NCI-H510A (cell line): ENCODE measurements around the gene RNF187.
A peak's percentile ranks its signal among the peaks of the same experiment; 100 is the strongest.
"Not testable (repeated sequence)": the region's sequence is repeated elsewhere in the genome, so short reads cannot be mapped to it uniquely, and the experiment has no call there.

Experiments used
- DNase-seq: peaks from one replicate; lab custom pipeline; 2025; lab: John Stamatoyannopoulos, UW

The RNF187 gene

DNA sequence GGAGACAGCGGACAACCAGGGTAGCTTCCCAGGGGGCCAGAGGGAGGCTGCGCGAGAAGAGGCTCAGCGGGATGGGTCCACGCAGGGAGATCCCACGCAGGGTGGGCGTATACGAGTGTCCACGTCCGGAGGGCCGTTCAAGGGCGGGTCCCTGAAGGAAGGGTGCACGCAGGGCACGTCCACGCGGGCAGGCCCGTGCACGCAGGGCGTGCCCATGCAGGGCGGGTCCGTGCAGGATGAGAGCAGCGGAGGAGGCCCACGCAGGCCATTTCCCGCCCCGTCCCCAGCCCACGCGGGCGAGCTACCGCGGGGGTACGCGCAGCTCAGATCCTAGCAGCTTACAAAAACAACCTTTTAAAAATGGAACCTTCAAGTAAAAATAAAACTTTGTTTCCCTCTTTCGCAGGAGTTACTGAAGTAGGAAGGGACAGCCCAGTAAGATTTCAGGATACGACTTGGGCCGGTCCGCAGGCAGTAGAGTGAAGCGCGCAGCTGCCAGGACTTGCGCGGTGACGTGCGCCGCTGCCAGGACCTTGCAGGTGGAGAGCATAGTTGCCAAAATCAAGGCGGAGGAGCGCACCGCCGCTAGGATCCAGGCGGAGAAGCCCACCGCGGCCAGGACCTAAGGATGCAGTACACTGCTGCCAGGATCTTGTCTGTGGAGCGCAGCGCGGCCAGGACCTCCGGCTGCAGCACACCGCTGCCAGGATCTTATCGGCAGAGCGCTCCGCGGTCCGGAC is 416 bp upstream of the RNF187 start:
- DNase-seq, result peak; percentile 79

DNA sequence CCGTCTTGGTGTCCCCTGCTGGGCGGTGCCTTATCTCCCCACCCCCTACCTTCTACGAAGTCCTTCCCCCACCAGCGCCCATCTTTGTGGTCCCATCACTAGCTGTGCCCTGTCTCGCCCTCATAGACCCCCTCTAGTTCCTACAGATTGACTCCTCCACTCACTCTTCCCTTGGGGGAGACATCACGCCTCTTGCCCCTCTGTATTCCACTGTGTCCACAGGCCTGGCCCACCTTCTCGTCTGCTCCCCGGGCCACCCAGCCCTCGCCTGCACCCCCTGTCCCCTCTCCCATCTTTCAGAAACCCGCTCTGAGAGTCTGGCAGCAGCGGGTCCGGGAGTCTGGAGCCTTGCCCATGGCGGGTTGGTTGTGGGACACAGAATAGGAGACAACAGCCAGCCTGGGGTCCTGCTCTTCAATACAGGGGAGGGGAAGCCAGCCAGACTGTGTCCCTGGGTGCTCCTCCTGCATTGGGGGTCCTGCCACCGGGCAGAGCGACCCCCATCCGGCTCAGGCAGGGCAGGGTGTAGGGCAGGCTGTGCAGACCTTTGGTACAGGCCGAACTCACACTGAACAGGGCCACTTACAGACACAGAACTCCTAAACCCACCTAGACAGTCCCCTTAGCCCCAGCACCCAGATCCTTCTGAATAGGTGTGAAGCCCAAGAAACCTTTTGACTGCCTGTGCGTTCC is 1.1 kb downstream of the RNF187 start:
- no peak for DNase-seq

GRCh38 chr1:228488818-228489674 is 1.9 kb downstream of the RNF187 start:
- DNase-seq, result no peak

DNA sequence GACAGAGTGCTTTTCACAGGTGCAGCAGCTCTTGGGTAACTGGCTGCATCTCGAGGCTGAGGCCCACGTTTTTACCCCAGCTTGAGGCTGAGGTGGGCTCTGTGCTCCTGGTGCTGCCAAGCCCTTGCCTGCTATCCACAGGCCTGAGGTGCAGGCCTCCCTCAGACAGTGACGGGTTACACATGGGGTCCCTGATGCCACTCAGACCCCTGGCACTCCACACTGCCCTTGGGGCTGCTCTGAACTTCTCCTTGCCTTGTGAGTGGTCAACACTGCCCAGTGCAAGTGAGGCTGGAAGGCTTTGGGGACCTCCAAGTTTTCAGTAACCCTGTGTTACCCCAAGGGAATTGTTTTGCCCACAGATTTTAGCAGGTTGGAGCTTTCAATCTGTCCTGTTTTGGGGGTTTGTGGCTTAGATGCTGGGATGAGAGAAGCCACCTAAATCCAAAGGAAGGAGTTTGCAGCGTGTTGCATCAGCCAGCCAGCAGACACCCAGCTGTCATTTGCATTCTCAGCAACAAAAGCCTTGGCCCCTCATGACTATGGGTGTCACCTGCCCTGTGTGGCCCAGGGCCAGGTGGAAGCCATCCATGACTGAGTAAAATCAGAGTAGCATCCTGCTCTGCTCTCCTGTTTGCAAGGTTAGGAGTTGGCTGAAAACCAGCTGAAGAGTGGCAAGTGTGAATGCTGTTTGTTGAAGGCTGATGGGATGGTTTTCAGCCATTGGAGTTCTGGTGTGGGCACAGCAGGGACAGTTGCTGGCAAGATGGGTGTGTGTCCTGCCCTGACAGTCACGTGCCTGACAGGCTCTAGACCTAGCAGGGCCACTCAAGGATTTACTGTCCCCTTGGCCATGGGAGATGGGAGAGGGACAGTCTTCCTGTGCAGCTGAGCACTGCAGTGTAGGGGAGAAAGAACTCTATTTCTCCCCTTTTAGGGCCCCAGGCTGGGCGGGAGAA is 3.2 kb downstream of the RNF187 start:
- DNase-seq, result peak; percentile 68

GRCh38 chr1:228493141-228494043 is 6.2 kb downstream of the RNF187 start:
- DNase-seq, result no peak

GRCh38 chr1:228494044-228494353 is 6.8 kb downstream of the RNF187 start:
- DNase-seq, result no peak

DNA sequence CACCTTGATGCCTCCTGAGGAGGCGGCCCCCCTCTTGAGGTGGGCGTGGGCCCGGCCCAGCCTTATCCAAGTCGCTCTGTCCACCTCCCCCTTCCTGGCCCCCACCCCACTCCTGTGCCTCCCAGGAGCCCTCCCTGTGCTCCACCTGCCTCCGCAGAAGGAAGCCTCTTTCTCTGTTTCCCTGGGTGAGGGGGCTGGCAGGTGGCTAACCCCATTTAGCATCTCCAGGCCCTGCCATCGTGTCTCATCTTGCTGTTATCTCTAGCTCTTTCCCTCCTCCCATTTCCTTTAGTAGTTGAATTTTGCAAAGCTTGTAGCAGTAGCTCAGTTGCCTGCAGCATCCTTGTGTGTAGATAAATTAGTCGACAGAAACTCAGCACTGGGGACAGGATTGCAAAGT is 7.2 kb downstream of the RNF187 start:
- no peak for DNase-seq

DNA sequence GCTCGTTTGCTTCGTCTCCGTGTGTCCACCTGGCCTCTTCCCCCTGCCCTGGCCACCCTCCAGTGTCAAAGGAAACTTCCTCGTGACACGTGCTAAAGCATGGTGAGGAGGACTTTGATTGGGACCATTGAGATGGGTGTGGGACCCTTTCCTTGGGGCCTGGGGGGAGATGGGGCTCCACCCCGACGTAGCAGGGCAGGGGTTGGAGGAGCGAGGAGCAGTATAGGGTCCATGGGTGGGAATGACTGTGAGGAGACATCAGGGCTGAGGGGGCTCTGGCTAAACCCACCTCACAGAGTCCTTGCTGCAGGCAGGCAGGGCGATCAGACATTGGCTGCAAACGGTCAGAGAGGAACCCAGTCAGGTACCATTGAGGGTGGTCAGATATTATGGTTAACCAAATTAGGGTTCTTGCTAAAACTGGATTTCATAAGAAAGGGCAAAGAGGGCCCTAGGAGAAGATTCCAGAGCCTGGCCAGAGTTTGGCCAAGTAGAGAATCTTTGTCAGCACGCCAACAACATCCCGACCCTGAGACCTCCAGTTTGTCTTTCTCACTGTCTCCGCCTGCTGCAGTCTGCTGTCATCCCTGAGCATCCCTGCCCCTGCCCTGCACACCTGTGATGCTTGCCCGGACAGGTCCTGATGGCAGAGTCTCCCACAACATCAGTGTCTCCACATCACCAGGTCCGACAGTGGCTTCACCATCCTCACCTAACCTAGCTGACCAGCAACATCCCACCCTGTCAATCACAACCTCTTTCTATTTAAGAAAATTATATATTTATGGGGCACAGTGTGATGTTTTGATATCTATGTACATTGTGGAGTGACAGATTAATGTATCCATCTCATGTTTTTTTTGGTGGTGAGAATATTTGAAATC is 8.0 kb downstream of the RNF187 start:
- no peak for DNase-seq

GRCh38 chr1:228496084-228496483 is 8.9 kb downstream of the RNF187 start:
- no peak for DNase-seq

- no peak for DNase-seq
Observed at GRCh38 chr1:228496494-228496893, 9.3 kb downstream of the RNF187 start.

- no peak for DNase-seq
Observed at GRCh38 chr1:228497206-228497605, 10.0 kb downstream of the RNF187 start.

- no peak for DNase-seq
Observed at GRCh38 chr1:228497817-228498216, 10.6 kb downstream of the RNF187 start.

DNA sequence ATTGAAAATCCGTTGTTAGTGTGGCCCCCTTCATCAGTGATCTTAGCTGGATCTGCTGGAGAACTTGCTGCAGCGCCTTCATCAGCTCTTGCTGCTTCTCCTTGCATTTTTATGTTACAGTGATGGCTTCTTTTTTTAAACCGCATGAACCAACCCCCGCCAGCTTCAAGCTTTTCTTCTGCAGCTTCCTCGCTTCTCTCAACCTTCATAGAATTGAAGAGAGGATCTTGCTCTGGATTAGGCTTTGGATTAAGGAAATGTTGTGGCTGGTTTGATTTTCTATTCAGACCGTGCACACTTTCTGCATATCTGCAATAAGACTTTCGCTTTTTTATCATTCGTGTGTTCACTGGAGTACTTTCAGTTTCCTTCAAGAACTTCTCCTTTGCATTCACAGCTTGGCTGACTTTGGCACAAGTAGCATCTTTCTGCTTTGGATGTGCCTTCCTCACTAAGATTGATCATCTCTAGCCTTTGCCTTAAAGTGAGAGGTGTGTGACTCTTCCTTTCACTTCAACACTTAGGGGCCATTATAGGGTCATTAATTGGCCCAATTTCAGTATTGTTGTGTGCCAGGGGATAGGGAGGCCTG is 13.1 kb downstream of the RNF187 start:
- no peak for DNase-seq

DNA sequence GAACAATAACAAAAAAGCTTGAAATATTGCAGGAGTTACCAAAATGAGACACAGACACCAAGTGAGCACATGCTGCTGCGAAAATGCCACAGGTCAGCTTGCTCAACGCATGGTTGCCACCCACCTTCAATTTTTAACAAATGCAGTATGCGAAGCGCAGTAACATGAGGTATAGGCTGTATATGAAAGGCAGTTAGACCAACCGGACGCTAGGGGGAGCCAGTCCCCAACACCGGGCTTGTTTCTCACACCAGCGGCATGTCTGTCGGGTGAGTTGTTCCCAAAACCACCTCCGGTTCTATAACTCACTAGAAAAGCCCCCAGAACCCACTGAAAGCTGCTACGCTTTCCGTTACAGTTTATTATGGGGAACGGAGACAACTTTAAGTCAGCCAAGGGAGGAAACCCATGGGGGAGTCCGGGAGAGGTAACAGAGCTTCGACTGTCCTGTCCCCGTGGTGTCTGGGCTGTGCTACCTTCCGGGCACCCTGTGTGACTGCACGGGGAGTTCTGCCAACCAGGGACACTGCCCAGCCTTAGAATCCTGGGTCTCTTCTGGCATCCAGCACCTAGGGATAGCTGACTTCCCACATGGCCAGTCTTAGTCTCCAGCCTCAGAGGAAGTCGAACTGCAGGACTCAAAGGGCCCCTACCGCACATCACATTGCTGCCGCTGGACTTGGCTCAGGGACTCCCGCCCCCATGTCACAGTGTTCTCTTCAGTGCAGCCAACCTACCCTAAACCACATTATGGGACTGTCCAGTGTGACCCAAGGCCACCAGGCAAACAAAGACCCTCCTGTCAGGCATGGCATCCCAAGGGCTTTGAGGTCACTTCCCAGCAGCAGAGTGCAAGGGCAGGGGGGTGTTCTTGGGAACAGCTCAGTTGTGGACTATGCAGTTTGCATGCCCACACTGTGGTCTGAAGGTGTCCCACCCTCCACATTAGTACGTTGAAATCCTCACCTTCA is 14.0 kb downstream of the RNF187 start:
- DNase-seq, result no peak

DNA sequence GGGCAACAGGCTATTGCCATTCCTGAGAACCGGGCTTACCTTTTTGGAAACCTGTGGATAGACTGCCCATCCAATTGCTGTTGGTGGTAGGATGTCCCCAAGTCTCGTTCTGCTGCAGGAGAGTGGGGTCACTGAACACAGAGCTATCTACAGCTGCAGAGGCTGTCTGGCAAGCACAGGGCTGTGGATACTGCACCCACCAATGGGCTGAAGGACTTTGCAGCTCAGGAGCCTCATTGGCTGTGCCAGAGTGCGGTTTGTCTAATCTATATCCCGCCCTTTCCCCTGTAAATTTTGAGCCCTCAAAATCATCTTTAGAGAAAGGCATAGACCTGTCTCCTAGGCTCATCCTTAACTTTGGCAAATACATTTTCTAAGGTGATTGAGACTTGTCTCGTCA is 15.3 kb downstream of the RNF187 start:
- no peak for DNase-seq

DNA sequence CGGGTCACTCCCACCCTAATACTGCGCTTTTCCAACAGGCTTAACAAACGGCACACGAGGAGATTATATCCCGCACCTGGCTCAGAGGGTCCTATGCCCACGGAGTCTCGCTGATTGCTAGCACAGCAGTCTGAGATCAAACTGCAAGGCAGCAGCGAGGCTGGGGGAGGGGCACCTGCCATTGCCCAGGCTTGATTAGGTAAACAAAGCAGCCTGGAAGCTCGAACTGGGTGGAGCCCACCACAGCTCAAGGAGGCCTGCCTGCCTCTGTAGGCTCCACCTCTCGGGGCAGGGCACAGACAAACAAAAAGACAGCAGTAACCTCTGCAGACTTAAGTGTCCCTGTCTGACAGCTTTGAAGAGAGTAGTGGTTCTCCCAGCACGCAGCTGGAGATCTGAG is 18.8 kb downstream of the RNF187 start:
- not testable (repeated sequence) for DNase-seq

- DNase-seq, result no peak
Observed at GRCh38 chr1:228507961-228508652, 20.9 kb downstream of the RNF187 start.
